ENCODE results near the gene PPM1A.

PPM1A gene

GRCh38 chr14:60247994-60248696 lies 876 bp upstream of the PPM1A start:
- peak; percentile 74 for DNase-seq (ENCODE audit: low read depth)
- H3K4me3 ChIP-seq (ENCODE audit: control insufficient read depth, low read depth, low read length), result peak overlapping the region; percentile 81
- TF ChIP-seq, protein P1, sequence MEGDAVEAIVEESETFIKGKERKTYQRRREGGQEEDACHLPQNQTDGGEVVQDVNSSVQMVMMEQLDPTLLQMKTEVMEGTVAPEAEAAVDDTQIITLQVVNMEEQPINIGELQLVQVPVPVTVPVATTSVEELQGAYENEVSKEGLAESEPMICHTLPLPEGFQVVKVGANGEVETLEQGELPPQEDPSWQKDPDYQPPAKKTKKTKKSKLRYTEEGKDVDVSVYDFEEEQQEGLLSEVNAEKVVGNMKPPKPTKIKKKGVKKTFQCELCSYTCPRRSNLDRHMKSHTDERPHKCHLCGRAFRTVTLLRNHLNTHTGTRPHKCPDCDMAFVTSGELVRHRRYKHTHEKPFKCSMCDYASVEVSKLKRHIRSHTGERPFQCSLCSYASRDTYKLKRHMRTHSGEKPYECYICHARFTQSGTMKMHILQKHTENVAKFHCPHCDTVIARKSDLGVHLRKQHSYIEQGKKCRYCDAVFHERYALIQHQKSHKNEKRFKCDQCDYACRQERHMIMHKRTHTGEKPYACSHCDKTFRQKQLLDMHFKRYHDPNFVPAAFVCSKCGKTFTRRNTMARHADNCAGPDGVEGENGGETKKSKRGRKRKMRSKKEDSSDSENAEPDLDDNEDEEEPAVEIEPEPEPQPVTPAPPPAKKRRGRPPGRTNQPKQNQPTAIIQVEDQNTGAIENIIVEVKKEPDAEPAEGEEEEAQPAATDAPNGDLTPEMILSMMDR (IDR thresholded peaks at IDR 0.05; ENCODE audit: control insufficient read depth, insufficient read depth, low read depth, low read length, missing control alignments), result no peak

- no peak for DNase-seq (ENCODE audit: low read depth)
- H3K4me3 ChIP-seq (ENCODE audit: control insufficient read depth, low read depth, low read length), result peak overlapping the region; percentile 60
- TF ChIP-seq, protein P1 (IDR thresholded peaks at IDR 0.05; ENCODE audit: control insufficient read depth, insufficient read depth, low read depth, low read length, missing control alignments), result no peak
These were observed 568 bp downstream of the PPM1A start for GRCh38 chr14:60249321-60250256.

DNA sequence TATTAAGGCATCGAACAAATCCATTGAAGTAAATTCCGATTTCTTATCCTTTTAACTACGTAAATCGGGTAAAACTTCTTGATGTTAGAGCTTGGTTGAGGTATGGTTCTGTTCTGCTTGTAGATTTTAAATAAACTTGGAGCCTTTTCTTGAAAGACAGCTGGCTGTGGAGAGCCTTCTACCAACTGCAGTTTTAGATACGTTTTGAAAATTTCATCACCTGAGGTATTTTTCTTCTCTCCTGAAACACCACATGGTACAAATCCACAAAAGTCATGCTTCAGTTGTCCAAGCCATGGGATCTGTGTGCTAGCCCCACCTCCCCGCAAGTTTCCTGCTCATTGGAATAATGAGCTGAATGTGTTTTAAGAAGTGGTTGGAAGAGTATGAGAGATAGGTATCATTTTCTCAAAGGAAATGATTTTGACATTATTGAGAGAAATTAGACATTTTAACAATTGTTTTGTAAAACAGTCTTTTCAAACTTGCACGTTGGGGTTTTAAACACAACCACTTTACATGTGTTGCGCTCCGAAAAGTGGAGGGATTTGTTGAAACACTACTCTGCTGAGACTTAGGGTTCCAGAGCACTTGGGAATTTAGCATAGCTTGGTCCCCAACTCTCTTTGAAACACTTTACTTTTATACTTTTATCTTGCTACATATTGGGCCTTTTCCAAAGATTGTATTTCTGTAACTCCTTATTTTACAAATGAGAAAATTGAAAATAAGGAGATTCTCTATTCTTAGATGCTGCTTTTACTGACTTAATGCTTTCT lies 1.4 kb downstream of the PPM1A start:
- TF ChIP-seq, protein P1 (IDR thresholded peaks at IDR 0.05; ENCODE audit: control insufficient read depth, insufficient read depth, low read depth, low read length, missing control alignments), result no peak
- peak overlapping the region; percentile 60 for H3K4me3 ChIP-seq (ENCODE audit: control insufficient read depth, low read depth, low read length)
- DNase-seq (ENCODE audit: low read depth), result no peak

GRCh38 chr14:60251877-60252276 lies 2.9 kb downstream of the PPM1A start:
- H3K4me3 ChIP-seq (ENCODE audit: control insufficient read depth, low read depth, low read length), result no peak overlapping the region
- no peak for DNase-seq (ENCODE audit: low read depth)
- TF ChIP-seq, protein P1 (IDR thresholded peaks at IDR 0.05; ENCODE audit: control insufficient read depth, insufficient read depth, low read depth, low read length, missing control alignments), result no peak

DNA sequence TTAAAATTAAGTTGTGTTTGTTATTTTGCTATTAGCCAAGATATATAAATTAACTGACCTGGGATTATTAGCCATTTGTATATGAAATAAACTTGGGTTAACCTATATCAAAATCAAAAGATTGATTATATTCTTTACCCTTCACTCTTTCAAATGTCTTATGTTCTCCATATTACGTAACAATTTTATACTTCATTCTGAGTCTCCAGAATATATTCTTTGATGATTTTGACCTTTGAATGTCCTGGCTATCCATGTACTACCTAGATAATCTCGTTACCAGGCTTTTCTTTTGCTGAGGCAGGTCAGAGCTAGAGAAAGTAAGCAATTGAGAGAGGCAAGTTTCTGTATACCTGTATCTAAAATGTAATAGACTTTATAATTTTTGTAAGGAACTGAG lies 3.6 kb downstream of the PPM1A start:
- no peak overlapping the region for H3K4me3 ChIP-seq (ENCODE audit: control insufficient read depth, low read depth, low read length)
- TF ChIP-seq, protein P1 (IDR thresholded peaks at IDR 0.05; ENCODE audit: control insufficient read depth, insufficient read depth, low read depth, low read length, missing control alignments), result no peak
- no peak for DNase-seq (ENCODE audit: low read depth)

- DNase-seq (ENCODE audit: low read depth), result no peak
- no peak overlapping the region for H3K4me3 ChIP-seq (ENCODE audit: control insufficient read depth, low read depth, low read length)
- TF ChIP-seq, protein P1 (IDR thresholded peaks at IDR 0.05; ENCODE audit: control insufficient read depth, insufficient read depth, low read depth, low read length, missing control alignments), result no peak
These were observed 4.6 kb downstream of the PPM1A start for GRCh38 chr14:60253649-60254048.
